ENCODE results near the gene ZBBX. TPM values are rescaled to one million over a fixed set of nuclear protein-coding genes. Genes with fewer than 3 reads are reported as not detected.

The ZBBX gene
- total and polyA plus RNA-seq, 2 of the 8 experiments (the other 6 are each of a cell fraction or from before 2014, with no cell fraction given) = 0.17 to 0.84 TPM

- H2BK5ac ChIP-seq (ENCODE audit: low read depth, low read length) = no peak overlapping the region
- no peaks in the 10 kb centered on the region for H3K27me3 ChIP-seq (replicated peaks in 1 of 4; ENCODE audit: control insufficient read depth in 3 of 4, extremely low read depth in 1 of 4, insufficient read depth in 3 of 4, low read length in 3 of 4)
- ChIA-PET CTCF (ENCODE audit: partially characterized antibody) (interaction anchor here (1.0 to 1.7 kb wide), 2 partner anchors 9 to 18 kb away, joined by 3 to 6 read pairs; partner anchors contain the start of gene ZBBX), POLR2A (ENCODE audit: partially characterized antibody) (no interaction called here)
- no peak overlapping the region for H2BK15ac ChIP-seq (ENCODE audit: low read length)
- H3K4ac ChIP-seq (replicated peaks; ENCODE audit: insufficient read length, low read depth, low read length) = no peak overlapping the region
- no peak overlapping the region for H4K8ac ChIP-seq (ENCODE audit: extremely low read depth, insufficient read depth, low read length)
- H3K36me3 ChIP-seq (ENCODE audit: control insufficient read depth in 2 of 4, insufficient read depth in 4 of 4, low read length in 3 of 4) = no peaks in the 10 kb centered on the region
- H2BK120ac ChIP-seq (replicated peaks; ENCODE audit: low read depth, low read length) = no peak overlapping the region
- H3K79me1 ChIP-seq (ENCODE audit: low read depth, low read length) = no peaks in the 10 kb centered on the region
- H2BK20ac ChIP-seq (ENCODE audit: low read length) = no peak overlapping the region
- no peaks in the 10 kb centered on the region for H4K20me1 ChIP-seq (replicated peaks in 1 of 2; ENCODE audit: control insufficient read depth in 1 of 2, insufficient read depth in 2 of 2, low read length in 2 of 2)
- DNase-seq (ENCODE audit: low read depth in 1 of 2, low spot score in 2 of 2) = no peak
- H3K9ac ChIP-seq (replicated peaks in 1 of 4; ENCODE audit: extremely low read depth in 1 of 4, low read depth in 3 of 4, low read length in 3 of 4) = no peak overlapping the region
- no peak overlapping the region for H3K14ac ChIP-seq (ENCODE audit: insufficient read length)
- no peaks in the 10 kb centered on the region for H3K23me2 ChIP-seq (ENCODE audit: low read depth, low read length)
- H3K27ac ChIP-seq (ENCODE audit: low read depth, low read length) = no peak overlapping the region
- H4K5ac ChIP-seq (ENCODE audit: insufficient read length, low read depth, low read length) = no peak overlapping the region
- no peak overlapping the region for H3K56ac ChIP-seq (replicated peaks; ENCODE audit: insufficient read length, low read depth, low read length)
- no peak for FAIRE-seq
- no peaks in the 10 kb centered on the region for H3K79me2 ChIP-seq (ENCODE audit: control insufficient read depth in 1 of 2, insufficient read depth in 2 of 2, low read length in 2 of 2)
- no peak overlapping the region for H3K18ac ChIP-seq (ENCODE audit: extremely low read depth, low read length)
- no peak overlapping the region for H2BK12ac ChIP-seq (ENCODE audit: low read depth, low read length)
- peaks cover 1 to 5% (median 4%) of the 10 kb centered on the region in 4 experiments; a peak in 5 of 7 replicates for H3K4me1 ChIP-seq (replicated peaks in 1 of 4; ENCODE audit: control insufficient read depth in 3 of 4, insufficient read depth in 4 of 4, low read length in 3 of 4)
- TF ChIP-seq POLR2AphosphoS5 (IDR thresholded peaks at IDR 0.05; ENCODE audit: low read depth, low read length) = no peak
- no peak for TF ChIP-seq SIN3A (conservative IDR thresholded peaks at IDR 0.05 in 1 of 2, IDR thresholded peaks at IDR 0.05 in 1 of 2; ENCODE audit: low read depth in 1 of 2, low read length in 2 of 2)
- no peak for TF ChIP-seq SUZ12 (IDR thresholded peaks at IDR 0.05; ENCODE audit: low read length)
- TF ChIP-seq ASH2L (IDR thresholded peaks at IDR 0.05; ENCODE audit: low read length) = no peak
- TF ChIP-seq KDM4A (IDR thresholded peaks at IDR 0.05; ENCODE audit: low read depth, low read length, severe bottlenecking) = no peak
- TF ChIP-seq EGR1 (IDR thresholded peaks at IDR 0.05; ENCODE audit: borderline replicate concordance, low read depth, low read length) = no peak
- TF ChIP-seq TAF1 (IDR thresholded peaks at IDR 0.05; ENCODE audit: low read depth, low read length) = no peak
- TF ChIP-seq CBX8 (IDR thresholded peaks at IDR 0.05; ENCODE audit: borderline replicate concordance, low read depth, low read length) = no peak
- TF ChIP-seq RNF2 (IDR thresholded peaks at IDR 0.05; ENCODE audit: borderline replicate concordance, low read depth, low read length, missing control alignments, poor library complexity, severe bottlenecking) = no peak
- no peak for TF ChIP-seq SP2 (IDR thresholded peaks at IDR 0.05; ENCODE audit: low read length)
- TF ChIP-seq BACH1 (IDR thresholded peaks at IDR 0.05; ENCODE audit: low read length) = no peak
- TF ChIP-seq JUND (IDR thresholded peaks at IDR 0.05; ENCODE audit: low read length) = no peak
- no peak for TF ChIP-seq NRF1 (IDR thresholded peaks at IDR 0.05; ENCODE audit: low read depth, low read length)
- no peak for TF ChIP-seq SP4 (IDR thresholded peaks at IDR 0.05; ENCODE audit: low read length)
- 95% methylated on average over 1 of the region's 1 CpG; no CpG with 5 or more reads in 1 of the 2 experiments for WGBS, 2 experiments (ENCODE audit: extremely low coverage in 1 of 2, insufficient coverage in 1 of 2, insufficient read length in 1 of 2, insufficient replicate concordance in 2 of 2, low coverage in 1 of 2, low lambda C conversion rate in 2 of 2, missing lambda C conversion rate in 1 of 2)
- H3K4me2 ChIP-seq (ENCODE audit: insufficient read depth in 1 of 2, low read depth in 2 of 2, low read length in 2 of 2) = no peak overlapping the region
- no peak overlapping the region for H2AK5ac ChIP-seq (ENCODE audit: low read depth, low read length)
- no peaks in the 10 kb centered on the region for H3K9me3 ChIP-seq (ENCODE audit: insufficient read depth in 2 of 2, low read depth in 1 of 2, low read length in 1 of 2)
- no peak overlapping the region for H4K91ac ChIP-seq (replicated peaks; ENCODE audit: insufficient read length, low read length)
- H2AFZ ChIP-seq (ENCODE audit: low read length) = no peak overlapping the region
- no peak overlapping the region for H3K23ac ChIP-seq (ENCODE audit: insufficient read length)
- H3K4me3 ChIP-seq (ENCODE audit: extremely low read depth in 1 of 4, insufficient read depth in 2 of 4, low read depth in 3 of 4, low read length in 4 of 4) = no peak overlapping the region
Measured at GRCh38 chr3:167397826-167398225, 17.7 kb upstream of the ZBBX start.
